ENCODE results near the gene PHACTR3. TPM values are rescaled to one million over a fixed set of nuclear protein-coding genes. Genes with fewer than 3 reads are reported as not detected.

The PHACTR3 gene
- polyA plus RNA-seq, 1 donor (not counting 4 experiments of a cell fraction or from before 2014, with no cell fraction given): 2.6 TPM

GRCh38 chr20:59718751-59719150, 114.4 kb downstream of the PHACTR3 start:
- DNase-seq (ENCODE audit: low read depth, low spot score) (no peak), FAIRE-seq (no peak)
- no peaks in the 10 kb centered on the region for H3K27me3 ChIP-seq (ENCODE audit: control insufficient read depth, extremely low read depth, insufficient read depth, low read length)
- no peak overlapping the region for H2AFZ ChIP-seq (ENCODE audit: control insufficient read depth, low read length)
- H3K4me1 ChIP-seq (ENCODE audit: control insufficient read depth, extremely low read depth, insufficient read depth, low read length): no peaks in the 10 kb centered on the region
- no peaks in the 10 kb centered on the region for H3K79me2 ChIP-seq (ENCODE audit: control insufficient read depth, insufficient read depth, low read length)
- no peaks in the 10 kb centered on the region for H3K9me3 ChIP-seq (ENCODE audit: control insufficient read depth, low read depth, low read length)
- H4K20me1 ChIP-seq (ENCODE audit: control insufficient read depth, extremely low read depth, insufficient read depth, low read length): no peaks in the 10 kb centered on the region
- no peak overlapping the region for H3K9ac ChIP-seq (ENCODE audit: control insufficient read depth, extremely low read depth, insufficient read depth, low read length)
- H3K4me2 ChIP-seq (ENCODE audit: control insufficient read depth, extremely low read depth, insufficient read depth, low read depth, low read length): no peak overlapping the region
- H3K36me3 ChIP-seq (ENCODE audit: control insufficient read depth in 2 of 2, extremely low read depth in 1 of 2, insufficient read depth in 2 of 2, low read length in 2 of 2): no peaks in the 10 kb centered on the region
- H3K27ac ChIP-seq (ENCODE audit: control insufficient read depth, insufficient read depth, low read length): no peak overlapping the region
- H3K4me3 ChIP-seq (ENCODE audit: control insufficient read depth in 2 of 3, extremely low read depth in 1 of 3, insufficient read depth in 2 of 3, low read depth in 1 of 3, low read length in 3 of 3): no peak overlapping the region
- H3K9me1 ChIP-seq (ENCODE audit: control insufficient read depth, extremely low read depth, insufficient read depth, low read length): no peaks in the 10 kb centered on the region
- TF ChIP-seq, protein P1, sequence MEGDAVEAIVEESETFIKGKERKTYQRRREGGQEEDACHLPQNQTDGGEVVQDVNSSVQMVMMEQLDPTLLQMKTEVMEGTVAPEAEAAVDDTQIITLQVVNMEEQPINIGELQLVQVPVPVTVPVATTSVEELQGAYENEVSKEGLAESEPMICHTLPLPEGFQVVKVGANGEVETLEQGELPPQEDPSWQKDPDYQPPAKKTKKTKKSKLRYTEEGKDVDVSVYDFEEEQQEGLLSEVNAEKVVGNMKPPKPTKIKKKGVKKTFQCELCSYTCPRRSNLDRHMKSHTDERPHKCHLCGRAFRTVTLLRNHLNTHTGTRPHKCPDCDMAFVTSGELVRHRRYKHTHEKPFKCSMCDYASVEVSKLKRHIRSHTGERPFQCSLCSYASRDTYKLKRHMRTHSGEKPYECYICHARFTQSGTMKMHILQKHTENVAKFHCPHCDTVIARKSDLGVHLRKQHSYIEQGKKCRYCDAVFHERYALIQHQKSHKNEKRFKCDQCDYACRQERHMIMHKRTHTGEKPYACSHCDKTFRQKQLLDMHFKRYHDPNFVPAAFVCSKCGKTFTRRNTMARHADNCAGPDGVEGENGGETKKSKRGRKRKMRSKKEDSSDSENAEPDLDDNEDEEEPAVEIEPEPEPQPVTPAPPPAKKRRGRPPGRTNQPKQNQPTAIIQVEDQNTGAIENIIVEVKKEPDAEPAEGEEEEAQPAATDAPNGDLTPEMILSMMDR (optimal IDR thresholded peaks at IDR 0.05 in 1 of 3, IDR thresholded peaks at IDR 0.05 in 1 of 3, conservative IDR thresholded peaks at IDR 0.05 in 1 of 3; ENCODE audit: extremely low read depth in 1 of 3, insufficient read depth in 2 of 3, low read length in 3 of 3): no peak
- TF ChIP-seq EZH2 (IDR thresholded peaks at IDR 0.05; ENCODE audit: low read length): no peak
- dilution Hi-C loops (cut with MboI; ENCODE audit: extremely low pct_ligation_motif_present, low sequenced_read_pairs): no loop called here

- no peaks in the 10 kb centered on the region for H4K20me1 ChIP-seq (ENCODE audit: control insufficient read depth, extremely low read depth, insufficient read depth, low read length)
- no peak for TF ChIP-seq EZH2 (IDR thresholded peaks at IDR 0.05; ENCODE audit: low read length)
- TF ChIP-seq, protein P1 (optimal IDR thresholded peaks at IDR 0.05 in 1 of 3, IDR thresholded peaks at IDR 0.05 in 1 of 3, conservative IDR thresholded peaks at IDR 0.05 in 1 of 3; ENCODE audit: extremely low read depth in 1 of 3, insufficient read depth in 2 of 3, low read length in 3 of 3): no peak
- no peaks in the 10 kb centered on the region for H3K36me3 ChIP-seq (ENCODE audit: control insufficient read depth in 2 of 2, extremely low read depth in 1 of 2, insufficient read depth in 2 of 2, low read length in 2 of 2)
- DNase-seq (ENCODE audit: low read depth, low spot score) (no peak), FAIRE-seq (no peak)
- no peak overlapping the region for H3K4me3 ChIP-seq (ENCODE audit: control insufficient read depth in 2 of 3, extremely low read depth in 1 of 3, insufficient read depth in 2 of 3, low read depth in 1 of 3, low read length in 3 of 3)
- H3K9me3 ChIP-seq (ENCODE audit: control insufficient read depth, low read depth, low read length): no peaks in the 10 kb centered on the region
- H3K9ac ChIP-seq (ENCODE audit: control insufficient read depth, extremely low read depth, insufficient read depth, low read length): no peak overlapping the region
- no peak overlapping the region for H3K27ac ChIP-seq (ENCODE audit: control insufficient read depth, insufficient read depth, low read length)
- no peaks in the 10 kb centered on the region for H3K79me2 ChIP-seq (ENCODE audit: control insufficient read depth, insufficient read depth, low read length)
- H2AFZ ChIP-seq (ENCODE audit: control insufficient read depth, low read length): no peak overlapping the region
- no peak overlapping the region for H3K4me2 ChIP-seq (ENCODE audit: control insufficient read depth, extremely low read depth, insufficient read depth, low read depth, low read length)
- dilution Hi-C loops (cut with MboI; ENCODE audit: extremely low pct_ligation_motif_present, low sequenced_read_pairs): no loop called here
- H3K9me1 ChIP-seq (ENCODE audit: control insufficient read depth, extremely low read depth, insufficient read depth, low read length): no peaks in the 10 kb centered on the region
- H3K4me1 ChIP-seq (ENCODE audit: control insufficient read depth, extremely low read depth, insufficient read depth, low read length): no peaks in the 10 kb centered on the region
- no peaks in the 10 kb centered on the region for H3K27me3 ChIP-seq (ENCODE audit: control insufficient read depth, extremely low read depth, insufficient read depth, low read length)
Measured at GRCh38 chr20:59720013-59720412, 115.7 kb downstream of the PHACTR3 start.
